ENCODE measurements around the gene ZP2.
"Not testable (repeated sequence)": the region's sequence is repeated elsewhere in the genome, so short reads cannot be mapped to it uniquely, and the experiment has no call there.

Gene ZP2

DNA sequence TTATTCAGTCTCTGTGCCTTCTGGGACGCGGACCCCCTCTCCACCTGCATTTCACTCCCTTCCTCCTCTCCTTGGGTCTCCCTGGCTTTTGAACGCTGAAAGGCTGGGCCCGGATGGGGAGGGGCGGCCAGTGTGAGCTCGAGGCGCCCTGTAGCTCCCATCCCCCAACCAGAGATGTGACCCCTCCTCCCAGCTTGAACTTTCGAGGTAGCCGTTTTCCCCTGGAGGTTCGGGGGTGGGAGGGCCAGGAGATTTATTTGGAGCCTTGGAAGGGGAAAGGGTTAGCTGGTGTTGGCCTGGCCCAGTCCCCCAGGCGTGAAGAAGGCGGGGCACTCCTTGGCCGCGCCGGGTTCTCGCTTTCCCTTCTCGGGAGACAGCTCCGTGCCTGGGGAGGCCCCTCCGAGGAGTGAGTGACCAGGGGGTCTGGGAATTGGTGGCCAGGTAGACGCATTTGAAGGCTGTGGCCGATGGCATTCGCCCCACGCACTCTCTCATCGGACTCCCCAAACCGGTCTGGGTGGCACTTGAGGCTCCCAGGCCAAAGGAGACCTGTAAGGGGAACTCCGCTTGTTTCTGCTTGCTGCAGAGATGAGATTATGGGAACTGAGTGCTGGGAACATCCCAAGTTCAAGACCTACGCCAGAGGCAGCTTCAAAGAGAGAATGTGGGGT, 52.0 kb downstream of the ZP2 start:
- Histone ChIP-seq H3K4me3 (ENCODE audit: low read depth, low read length) (peak overlapping the region; percentile 84), H3K9ac (ENCODE audit: low read depth, low read length) (no peak overlapping the region), H3K36me3 (ENCODE audit: control insufficient read depth, insufficient read depth, low read length) (peaks cover 39% of the 10 kb centered on the region), H3K9me3 (ENCODE audit: control insufficient read depth, insufficient read depth, low read length) (no peaks in the 10 kb centered on the region), H3K27me3 (ENCODE audit: control insufficient read depth, insufficient read depth, low read length) (peaks cover 9% of the 10 kb centered on the region), H3K27ac (ENCODE audit: low read depth, low read length) (peak overlapping the region; percentile 21), H3K4me1 (ENCODE audit: control insufficient read depth, insufficient read depth, low read length) (peaks cover 14% of the 10 kb centered on the region)

DNA sequence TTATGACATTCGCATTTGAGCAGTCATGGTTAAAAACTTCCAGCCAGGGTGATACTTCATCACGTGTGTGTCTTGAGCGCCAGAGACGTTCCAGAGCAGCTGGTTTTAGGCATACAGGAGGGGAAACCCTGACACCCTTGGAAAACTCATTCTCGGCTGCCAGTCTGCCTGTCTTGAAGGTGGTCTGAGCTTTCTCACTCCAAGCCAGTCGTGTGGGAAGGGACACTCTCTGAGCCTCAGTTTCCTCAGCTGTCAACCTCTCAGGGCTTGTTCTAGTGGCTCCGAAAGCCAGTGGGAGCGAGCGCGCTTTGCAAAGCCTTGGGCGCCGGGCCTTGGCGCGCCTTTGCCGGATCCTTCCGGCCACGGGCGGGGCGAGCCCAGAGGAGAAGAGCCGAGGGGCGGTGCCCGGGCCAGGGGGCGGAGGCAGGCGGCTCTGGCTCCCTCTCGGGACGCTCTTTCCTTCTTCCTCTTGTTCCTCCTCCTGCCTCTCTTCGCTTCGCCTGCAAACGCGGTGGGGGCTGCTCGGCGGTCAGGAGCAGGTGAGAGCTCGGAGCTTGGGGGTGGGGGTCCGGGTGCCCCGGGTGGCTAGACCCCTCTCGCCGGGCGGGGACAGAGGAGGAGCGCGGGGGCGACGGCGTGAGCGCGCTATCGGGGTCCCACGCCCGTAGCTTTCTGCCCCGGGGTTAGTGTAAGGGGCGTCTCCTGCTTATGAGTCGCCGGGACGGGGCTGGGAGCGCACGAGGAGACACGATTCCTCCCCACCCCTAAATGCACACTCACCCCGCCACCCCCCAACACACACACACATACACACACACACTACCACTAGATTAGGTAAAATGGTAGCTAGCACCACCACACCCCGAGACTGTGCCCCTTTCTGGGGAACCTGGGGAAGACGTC, 52.9 kb downstream of the ZP2 start, which contains the start of gene LDAF1:
Gene LDAF1, plus strand, starts transcription at position 467 of the 903 bp plus-strand sequence. CDS start 2,509 bp downstream, outside the sequence.
- H3K9ac ChIP-seq (ENCODE audit: low read depth, low read length) = no peak within 1 kb of the TSS; the same call in 1 of the 2 replicates
- peak within 1 kb of the TSS; percentile 21 for H3K27ac ChIP-seq (ENCODE audit: low read depth, low read length)
- H3K27me3 ChIP-seq (ENCODE audit: control insufficient read depth, insufficient read depth, low read length) = peaks cover 9% of the 10 kb centered on the region
- peaks cover 30% of the 10 kb centered on the region for H3K36me3 ChIP-seq (ENCODE audit: control insufficient read depth, insufficient read depth, low read length)
- peak within 1 kb of the TSS; percentile 84 for H3K4me3 ChIP-seq (ENCODE audit: low read depth, low read length)
- no peaks in the 10 kb centered on the region for H3K9me3 ChIP-seq (ENCODE audit: control insufficient read depth, insufficient read depth, low read length)
- H3K4me1 ChIP-seq (ENCODE audit: control insufficient read depth, insufficient read depth, low read length) = peaks cover 14% of the 10 kb centered on the region

DNA sequence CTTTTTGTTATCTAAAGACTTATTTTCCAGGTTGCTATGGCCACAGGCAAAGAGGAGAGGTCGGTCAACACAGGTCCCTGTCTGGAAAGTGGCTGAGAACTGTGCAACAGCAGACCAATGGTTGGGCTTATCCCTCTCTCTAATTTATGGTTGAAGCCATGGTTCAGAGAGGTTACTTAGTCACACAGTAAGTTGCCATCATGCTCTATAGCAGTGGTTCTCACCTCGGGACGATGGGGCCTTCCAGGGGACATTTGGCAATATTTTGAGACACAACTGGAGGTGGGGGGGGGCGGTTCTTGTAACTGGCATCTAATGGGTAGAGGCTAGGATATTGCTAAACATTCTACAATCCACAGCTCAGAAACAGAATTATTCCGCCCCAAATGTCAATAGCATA, 53.7 kb downstream of the ZP2 start:
- H3K9ac ChIP-seq (ENCODE audit: low read depth, low read length) = no peak overlapping the region
- no peak overlapping the region for H3K4me3 ChIP-seq (ENCODE audit: low read depth, low read length)
- no peak overlapping the region for H3K27ac ChIP-seq (ENCODE audit: low read depth, low read length)
- H3K9me3 ChIP-seq (ENCODE audit: control insufficient read depth, insufficient read depth, low read length) = no peaks in the 10 kb centered on the region
- H3K4me1 ChIP-seq (ENCODE audit: control insufficient read depth, insufficient read depth, low read length) = peaks cover 14% of the 10 kb centered on the region
- peaks cover 9% of the 10 kb centered on the region for H3K27me3 ChIP-seq (ENCODE audit: control insufficient read depth, insufficient read depth, low read length)
- H3K36me3 ChIP-seq (ENCODE audit: control insufficient read depth, insufficient read depth, low read length) = peaks cover 22% of the 10 kb centered on the region

DNA sequence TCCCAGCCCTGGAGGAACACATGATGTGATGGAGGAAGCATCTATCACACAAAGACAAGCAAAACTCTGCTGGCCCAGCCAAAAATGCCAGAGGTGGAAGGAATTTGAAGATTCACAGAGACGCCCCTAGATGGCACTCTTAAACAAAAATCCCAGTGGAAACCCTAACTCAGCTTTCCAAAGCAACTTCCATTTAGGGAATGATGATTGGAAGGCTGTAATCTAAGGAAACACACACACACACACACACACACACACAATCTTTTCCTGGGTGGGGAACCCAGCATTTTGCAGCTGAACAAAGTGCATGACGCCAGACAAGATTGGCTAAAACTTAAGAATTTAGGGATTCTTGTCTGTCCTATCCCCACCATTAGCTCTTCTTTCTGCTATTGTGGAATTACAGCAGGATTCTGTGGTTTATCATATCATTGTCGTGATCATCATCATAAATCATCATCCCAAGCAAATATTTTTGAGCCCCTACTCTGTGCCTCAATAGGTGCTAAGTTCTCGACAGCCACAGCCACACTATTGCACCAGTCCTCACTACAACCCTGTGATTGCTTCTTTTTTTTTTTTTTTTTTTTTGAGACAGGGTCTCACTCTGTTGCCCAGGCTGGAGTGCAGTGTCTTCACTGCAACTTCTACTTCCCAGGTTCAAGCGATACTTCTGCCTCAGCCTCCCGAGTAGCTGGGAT, 54.5 kb downstream of the ZP2 start:
- H3K9ac ChIP-seq (ENCODE audit: low read depth, low read length) = no peak overlapping the region
- H3K36me3 ChIP-seq (ENCODE audit: control insufficient read depth, insufficient read depth, low read length) = peaks cover 15% of the 10 kb centered on the region
- peaks cover 14% of the 10 kb centered on the region for H3K4me1 ChIP-seq (ENCODE audit: control insufficient read depth, insufficient read depth, low read length)
- no peak overlapping the region for H3K4me3 ChIP-seq (ENCODE audit: low read depth, low read length)
- H3K27me3 ChIP-seq (ENCODE audit: control insufficient read depth, insufficient read depth, low read length) = peaks cover 9% of the 10 kb centered on the region
- no peak overlapping the region for H3K27ac ChIP-seq (ENCODE audit: low read depth, low read length)
- no peaks in the 10 kb centered on the region for H3K9me3 ChIP-seq (ENCODE audit: control insufficient read depth, insufficient read depth, low read length)

DNA sequence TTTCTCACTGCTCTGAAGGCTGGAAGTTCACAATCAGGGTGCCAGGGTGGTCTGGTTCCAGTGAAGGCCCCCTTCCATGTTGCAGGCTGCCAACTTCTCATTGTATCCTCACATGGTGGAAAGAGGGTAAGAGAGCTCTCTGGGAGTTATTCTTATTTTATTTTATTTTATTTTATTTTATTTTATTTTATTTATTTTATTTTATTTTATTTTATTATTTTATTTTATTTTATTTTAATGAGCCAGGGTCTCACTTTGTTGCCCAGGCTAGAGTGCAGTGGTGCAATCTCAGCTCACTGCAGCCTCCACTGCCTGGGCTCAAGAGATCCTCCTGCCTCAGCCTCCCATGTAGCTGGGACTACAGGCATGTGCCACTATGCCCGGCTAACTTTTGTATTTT, 55.4 kb downstream of the ZP2 start:
- not testable (repeated sequence) for H3K9me3 ChIP-seq (ENCODE audit: control insufficient read depth, insufficient read depth, low read length); H3K27ac ChIP-seq (ENCODE audit: low read depth, low read length); H3K27me3 ChIP-seq (ENCODE audit: control insufficient read depth, insufficient read depth, low read length); H3K9ac ChIP-seq (ENCODE audit: low read depth, low read length); H3K4me3 ChIP-seq (ENCODE audit: low read depth, low read length); H3K36me3 ChIP-seq (ENCODE audit: control insufficient read depth, insufficient read depth, low read length)
- peaks cover 14% of the 10 kb centered on the region for H3K4me1 ChIP-seq (ENCODE audit: control insufficient read depth, insufficient read depth, low read length)

DNA sequence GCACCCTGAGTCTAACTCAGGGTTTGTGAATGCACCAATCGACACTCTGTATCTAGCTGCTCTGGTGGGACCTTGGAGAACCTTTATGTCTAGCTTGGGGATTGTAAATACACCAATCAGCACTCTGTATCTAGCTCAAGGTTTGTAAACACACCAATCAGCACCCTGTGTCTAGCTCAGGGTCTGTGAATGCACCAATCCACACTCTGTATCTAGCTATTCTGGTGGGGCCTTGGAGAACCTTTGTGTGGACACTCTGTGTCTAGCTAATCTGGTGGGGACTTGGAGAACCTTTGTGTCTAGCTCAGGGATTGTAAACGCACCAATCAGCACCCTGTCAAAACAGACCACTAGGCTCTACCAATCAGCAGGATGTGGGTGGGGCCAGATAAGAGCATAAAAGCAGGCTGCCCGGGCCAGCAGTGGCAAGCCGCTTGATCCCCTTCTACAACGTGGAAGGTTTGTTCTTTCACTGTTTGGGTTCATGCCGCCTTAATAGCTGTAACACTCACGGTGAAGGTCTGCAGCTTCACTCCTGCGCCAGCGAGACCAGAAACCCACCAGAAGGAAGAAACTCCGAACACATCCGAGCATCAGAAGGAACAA, 58.1 kb downstream of the ZP2 start:
- H3K36me3 ChIP-seq (ENCODE audit: control insufficient read depth, insufficient read depth, low read length); H3K4me3 ChIP-seq (ENCODE audit: low read depth, low read length); H3K4me1 ChIP-seq (ENCODE audit: control insufficient read depth, insufficient read depth, low read length); H3K9me3 ChIP-seq (ENCODE audit: control insufficient read depth, insufficient read depth, low read length); H3K27me3 ChIP-seq (ENCODE audit: control insufficient read depth, insufficient read depth, low read length); H3K27ac ChIP-seq (ENCODE audit: low read depth, low read length); H3K9ac ChIP-seq (ENCODE audit: low read depth, low read length): not testable (repeated sequence)

DNA sequence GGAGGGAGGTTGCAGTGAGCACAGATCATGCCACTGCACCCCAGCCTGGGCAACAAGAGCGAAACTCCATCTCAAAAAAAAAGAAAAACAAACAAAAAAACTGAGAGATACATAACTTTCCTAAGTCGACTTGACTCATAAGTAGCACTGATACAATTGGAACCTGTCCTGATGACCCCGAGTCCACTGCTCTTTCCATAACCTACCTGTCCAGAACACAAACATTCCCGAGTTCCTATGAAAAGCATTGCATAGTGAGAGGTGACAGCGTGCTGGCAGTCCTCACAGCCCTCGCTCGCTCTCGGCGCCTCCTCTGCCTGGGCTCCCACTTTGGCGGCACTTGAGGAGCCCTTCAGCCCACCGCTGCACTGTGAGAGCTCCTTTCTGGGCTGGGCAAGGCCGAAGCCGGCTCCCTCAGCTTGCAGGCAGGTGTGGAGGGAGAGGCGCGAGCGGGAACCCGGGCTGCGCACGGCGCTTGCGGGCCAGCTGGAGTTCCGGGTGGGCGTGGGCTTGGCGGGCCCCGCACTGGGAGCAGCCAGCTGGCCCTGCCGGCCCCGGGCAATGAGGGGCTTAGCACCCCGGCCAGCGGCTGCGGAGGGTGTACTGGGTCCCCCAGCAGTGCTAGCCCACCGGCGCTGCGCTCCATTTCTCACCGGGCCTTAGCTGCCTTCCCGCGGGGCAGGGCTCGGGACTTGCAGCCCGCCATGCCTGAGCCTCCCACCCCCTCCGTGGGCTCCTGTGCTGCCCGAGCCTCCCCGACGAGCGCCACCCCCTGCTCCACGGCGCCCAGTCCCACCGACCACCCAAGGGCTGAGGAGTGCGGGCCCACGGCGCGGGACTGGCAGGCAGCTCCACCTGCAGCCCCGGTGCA, 59.0 kb downstream of the ZP2 start:
- not testable (repeated sequence) for H3K9ac ChIP-seq (ENCODE audit: low read depth, low read length); H3K4me1 ChIP-seq (ENCODE audit: control insufficient read depth, insufficient read depth, low read length); H3K27ac ChIP-seq (ENCODE audit: low read depth, low read length); H3K27me3 ChIP-seq (ENCODE audit: control insufficient read depth, insufficient read depth, low read length); H3K9me3 ChIP-seq (ENCODE audit: control insufficient read depth, insufficient read depth, low read length); H3K4me3 ChIP-seq (ENCODE audit: low read depth, low read length); H3K36me3 ChIP-seq (ENCODE audit: control insufficient read depth, insufficient read depth, low read length)

DNA sequence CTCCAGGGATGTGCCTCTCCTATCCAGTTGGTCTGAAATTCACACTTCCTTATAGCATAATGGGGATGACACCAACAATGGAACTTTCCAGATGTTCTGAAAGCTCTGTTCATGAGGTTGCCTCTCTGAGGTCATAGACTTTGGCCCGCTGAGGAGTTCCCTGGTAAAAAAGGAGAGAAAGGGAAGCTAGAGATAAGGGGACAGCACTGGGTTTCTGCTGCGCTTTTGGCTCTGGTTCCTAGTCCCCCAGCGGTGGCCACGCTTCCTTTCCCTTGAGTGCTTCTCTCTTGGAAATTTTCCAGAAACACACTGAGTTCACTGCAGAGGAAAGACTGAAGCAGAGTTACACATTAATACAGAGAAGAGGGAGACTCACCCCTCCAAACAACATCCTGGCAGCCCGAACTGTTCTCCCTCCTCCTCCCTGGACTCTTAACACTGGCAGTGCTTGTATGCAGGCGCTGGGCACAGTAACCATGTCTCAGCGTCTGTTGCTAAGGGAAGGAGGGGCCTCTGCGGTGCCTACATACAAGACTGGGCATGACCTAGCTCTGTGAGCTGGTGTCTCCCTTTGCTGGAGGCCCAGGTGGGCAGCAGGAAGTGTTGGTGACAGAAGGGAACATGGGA, 60.9 kb downstream of the ZP2 start, which contains the start of gene DNAH3:
Gene DNAH3, minus strand, starts transcription at position 472 of the 627 bp plus-strand sequence. CDS start 527 bp downstream, outside the sequence.
- Histone ChIP-seq H3K4me1 (ENCODE audit: control insufficient read depth, insufficient read depth, low read length) (no peaks in the 10 kb centered on the region), H3K9ac (ENCODE audit: low read depth, low read length) (no peak within 1 kb of the TSS), H3K9me3 (ENCODE audit: control insufficient read depth, insufficient read depth, low read length) (no peaks in the 10 kb centered on the region), H3K36me3 (ENCODE audit: control insufficient read depth, insufficient read depth, low read length) (no peaks in the 10 kb centered on the region), H3K27me3 (ENCODE audit: control insufficient read depth, insufficient read depth, low read length) (no peaks in the 10 kb centered on the region), H3K27ac (ENCODE audit: low read depth, low read length) (no peak within 1 kb of the TSS), H3K4me3 (ENCODE audit: low read depth, low read length) (no peak within 1 kb of the TSS)

Measured in HUES48 (cell line).